HepG2 (cell line): ENCODE results near the gene RASA1. TPM values are rescaled to one million over a fixed set of nuclear protein-coding genes. Genes with fewer than 3 reads are reported as not detected.

ENCODE experiments used
- AFF4 ChIP-seq: sonication (generic); formaldehyde crosslinking; IDR thresholded peaks from 2 replicates; pipeline ENCODE4 v1.4.0; 2020; ENCODE audit warnings: missing genetic modification reagents
- ARNT ChIP-seq: fragments of 450-650 bp; IDR thresholded peaks from 2 replicates; pipeline ENCODE4 v1.6.1; 2017
- ASH2L ChIP-seq: fragments of 300-600, 200-600 bp; sonication (generic); IDR thresholded peaks from 2 replicates; pipeline ENCODE4 v1.7.0; 2017; ENCODE audit warnings: low read depth, mild to moderate bottlenecking, moderate library complexity, mixed read lengths, low read length; ENCODE audit not compliant: insufficient read length
- DZIP1 ChIP-seq: sonication (generic); formaldehyde crosslinking; IDR thresholded peaks from 2 replicates; pipeline ENCODE4 v1.5.0; 2020; ENCODE audit warnings: mild to moderate bottlenecking, missing genetic modification reagents
- ETV5 ChIP-seq: IDR thresholded peaks from 2 replicates; pipeline ENCODE4 v1.6.1; 2018; ENCODE audit warnings: missing biosample characterization, missing genetic modification reagents, inconsistent platforms, borderline replicate concordance
- FOXP4 ChIP-seq: sonication (generic); formaldehyde crosslinking; IDR thresholded peaks from 2 replicates; pipeline ENCODE4 v1.4.0; 2020; ENCODE audit warnings: missing genetic modification reagents
- HMGA1 ChIP-seq: sonication (generic); formaldehyde crosslinking; conservative IDR thresholded peaks from 2 replicates; pipeline ENCODE4 v1.4.0; 2020; ENCODE audit warnings: missing genetic modification reagents
- IRX3 ChIP-seq: sonication (generic); formaldehyde crosslinking; IDR thresholded peaks from 2 replicates; pipeline ENCODE4 v1.8.1; 2023; ENCODE audit warnings: mild to moderate bottlenecking, low read depth, missing genetic modification reagents, borderline replicate concordance
- NR1H2 ChIP-seq: sonication (generic); formaldehyde crosslinking; IDR thresholded peaks from 2 replicates; pipeline ENCODE4 v1.8.1; 2022; ENCODE audit warnings: low read depth, missing genetic modification reagents, borderline replicate concordance
- RNF2 ChIP-seq: fragments of 450-650 bp; conservative IDR thresholded peaks from 2 replicates; pipeline ENCODE4 v1.6.1; 2016; ENCODE audit warnings: low read depth
- SNAI1 ChIP-seq: sonication (generic); formaldehyde crosslinking; IDR thresholded peaks from 2 replicates; pipeline ENCODE4 v1.5.0; 2020; ENCODE audit warnings: mild to moderate bottlenecking, missing genetic modification reagents, borderline replicate concordance
- SNAPC2 ChIP-seq: sonication (generic); formaldehyde crosslinking; IDR thresholded peaks from 2 replicates; pipeline ENCODE4 v1.8.1; 2022; ENCODE audit warnings: mild to moderate bottlenecking, missing genetic modification reagents
- ZBTB33 ChIP-seq: sonication (generic); formaldehyde crosslinking; IDR thresholded peaks from 2 replicates; pipeline ENCODE4 v1.4.0; 2020; ENCODE audit warnings: missing genetic modification reagents
- ZFP41 ChIP-seq: sonication (generic); formaldehyde crosslinking; IDR thresholded peaks from 2 replicates; pipeline ENCODE4 v1.4.0; 2020; ENCODE audit warnings: mild to moderate bottlenecking, missing genetic modification reagents, borderline replicate concordance
- ZFP90 ChIP-seq: sonication (generic); formaldehyde crosslinking; IDR thresholded peaks from 2 replicates; pipeline ENCODE4 v1.8.0; 2022; ENCODE audit warnings: missing genetic modification reagents, mild to moderate bottlenecking, inconsistent platforms, borderline replicate concordance
- ZNF317 ChIP-seq: sonication (generic); formaldehyde crosslinking; IDR thresholded peaks from 2 replicates; pipeline ENCODE4 v1.5.0; 2020; ENCODE audit warnings: mild to moderate bottlenecking, missing genetic modification reagents
- ZNF747 ChIP-seq: sonication (generic); formaldehyde crosslinking; IDR thresholded peaks from 2 replicates; pipeline ENCODE4 v1.8.1; 2023; ENCODE audit warnings: missing genetic modification reagents, mild to moderate bottlenecking, borderline replicate concordance
- ZNF773 ChIP-seq: sonication (generic); formaldehyde crosslinking; IDR thresholded peaks from 2 replicates; pipeline ENCODE4 v1.4.0; 2020; ENCODE audit warnings: missing genetic modification reagents, borderline replicate concordance
- polyA plus RNA-seq, 8 experiments: library from polyadenylated mRNA; depleted of rRNA in 3 of 8; stranded (reverse) in 7 of 8; unstranded in 1 of 8; fragments of >200 nt; fragmentation: Illumina TruSeq in 4 of 8; extraction: Trizol in 4 of 8; gene quantifications; 2 replicates each; pipeline versions ENCODE4 v1.2.1 to v1.2.3, GENCODE V29; 2011 to 2016; ENCODE audit warnings: low read depth in 4 of 8, missing spikeins in 1 of 8, mixed read lengths in 1 of 8; ENCODE audit not compliant: insufficient read depth in 1 of 8
- total RNA-seq, 5 experiments: library from RNA; depleted of rRNA; stranded (reverse); fragments of >200 nt; fragmentation: Illumina TruSeq; extraction: Trizol; gene quantifications; 2 replicates each; pipeline ENCODE4 v1.2.3, GENCODE V29; 2016; ENCODE audit warnings: low read depth in 1 of 5

RASA1 gene
- total and polyA plus RNA-seq, 2 of the 13 experiments (the other 11 are each of a cell fraction or from before 2014, with no cell fraction given), result 19.5 to 20.5 TPM

GRCh38 chr5:87267574-87268125 is at the start of gene RASA1 (continued):
- TF ChIP-seq RNF2 (peak; percentile 62; the same call in 1 of the 2 replicates), AFF4 (CRISPR knock-in tag) (no peak), ZBTB33 (no peak), ZNF747 (CRISPR knock-in tag) (no peak), HMGA1 (CRISPR knock-in tag) (no peak), ARNT (no peak), FOXP4 (no peak), ASH2L (peak; percentile 45), SNAI1 (CRISPR knock-in tag) (no peak), ZNF317 (CRISPR knock-in tag) (no peak), DZIP1 (CRISPR knock-in tag) (no peak), ZFP90 (CRISPR knock-in tag) (0 out of 2 replicates have a peak, but pooled peaks have one; percentile 44), ETV5 (CRISPR knock-in tag) (peak; percentile 46), SNAPC2 (CRISPR knock-in tag) (no peak), ZNF773 (CRISPR knock-in tag) (no peak), ZFP41 (CRISPR knock-in tag) (no peak), NR1H2 (CRISPR knock-in tag) (no peak), IRX3 (no peak)
